Activated naive CD4-positive, alpha-beta T cell (primary cell): ENCODE results near the gene HOXB3.

Source experiments
- DNase-seq, 4 experiments: peaks; one replicate each; lab custom pipeline; 2025; lab: John Stamatoyannopoulos, UW

Gene HOXB3

DNA sequence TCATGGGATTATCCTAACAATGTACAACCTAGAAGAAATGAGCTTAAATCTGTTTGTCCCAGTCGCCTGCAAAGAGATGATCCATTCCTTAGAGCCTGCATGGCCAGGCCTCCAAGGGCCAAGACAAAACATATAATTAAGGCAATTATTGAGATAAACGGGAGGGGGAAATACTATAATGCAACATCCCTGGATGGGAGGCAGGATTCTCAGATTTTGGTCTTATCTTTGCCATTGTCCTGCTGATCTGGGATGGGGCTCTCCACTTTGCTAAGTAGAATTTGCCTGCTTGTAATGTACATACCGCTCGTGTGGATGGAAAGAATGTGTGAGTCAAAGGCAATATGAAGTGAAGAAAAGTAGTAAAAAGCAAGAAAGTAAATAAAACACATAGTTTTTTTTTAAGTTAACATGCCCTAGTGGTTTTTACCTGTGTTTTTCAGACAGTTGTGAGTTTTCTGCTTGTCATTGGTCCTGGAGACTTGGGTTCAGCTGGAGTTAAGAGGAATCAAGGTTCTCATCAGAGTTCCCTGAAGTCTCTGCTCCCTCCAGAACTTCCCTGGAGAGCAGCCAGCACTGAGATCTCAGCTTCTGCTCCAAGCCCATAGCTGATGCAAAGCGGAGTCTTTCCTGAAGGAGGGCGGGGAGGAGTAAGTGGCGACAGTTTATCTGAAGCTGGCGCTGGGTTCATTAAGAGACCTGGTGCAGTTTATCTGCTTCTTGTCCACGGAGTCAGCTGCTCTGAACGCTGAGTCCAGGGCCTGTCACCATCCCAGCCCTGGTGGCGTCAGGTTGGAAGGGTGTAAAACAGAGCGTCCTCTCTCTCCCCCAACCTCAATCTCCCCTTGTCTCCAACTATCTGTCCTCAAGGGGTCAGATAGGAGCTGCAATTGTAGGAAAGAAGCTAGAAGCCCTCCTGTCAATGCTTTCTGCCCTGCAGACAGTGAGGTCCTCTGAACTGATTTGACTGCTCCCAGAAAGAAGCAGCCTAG is 89.3 kb downstream of the HOXB3 start:
- DNase-seq, result no peak

DNA sequence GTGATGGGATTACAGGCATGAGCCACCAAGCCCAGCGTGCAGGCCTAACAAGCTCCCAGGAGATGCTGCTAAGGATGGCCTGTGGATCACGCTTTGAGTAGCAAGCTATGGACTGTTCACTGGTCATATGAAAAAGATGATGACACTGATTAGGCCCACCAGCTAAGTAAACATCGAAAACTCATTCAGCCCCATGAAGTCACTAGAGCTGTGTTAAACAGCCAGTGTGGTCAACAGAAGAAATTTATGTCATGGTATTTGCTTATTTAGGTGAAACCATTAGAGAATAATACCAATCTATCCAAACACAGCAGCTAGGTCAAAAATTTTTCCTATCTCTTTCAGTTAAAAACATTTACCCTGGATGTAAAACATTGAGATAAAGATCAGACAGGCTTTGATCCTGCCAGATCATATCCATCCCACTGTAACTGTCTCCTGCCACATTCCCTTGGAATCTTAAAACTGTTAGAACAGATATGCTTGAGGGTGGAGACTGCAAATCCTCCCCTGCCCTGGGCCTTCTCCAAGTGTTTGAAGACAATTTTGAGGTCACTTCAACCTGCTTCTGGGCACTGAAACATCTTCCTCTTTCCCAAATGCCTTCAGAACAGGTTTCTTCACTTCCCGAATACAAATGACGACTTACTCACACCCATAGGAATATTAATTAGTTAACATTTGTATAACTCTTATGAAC is 90.2 kb downstream of the HOXB3 start:
- DNase-seq, result no peak

GRCh38 chr17:48499248-48499647 is 90.8 kb downstream of the HOXB3 start:
- DNase-seq, result no peak
